ENCODE data around the gene COL2A1. TPM values are rescaled to one million over a fixed set of nuclear protein-coding genes. Genes with fewer than 3 reads are reported as not detected.

The COL2A1 gene
- total and polyA plus RNA-seq, 9 of the 15 experiments (the other 6 are each of a cell fraction or from before 2014, with no cell fraction given): 0.46 TPM; not detected in 8

DNA sequence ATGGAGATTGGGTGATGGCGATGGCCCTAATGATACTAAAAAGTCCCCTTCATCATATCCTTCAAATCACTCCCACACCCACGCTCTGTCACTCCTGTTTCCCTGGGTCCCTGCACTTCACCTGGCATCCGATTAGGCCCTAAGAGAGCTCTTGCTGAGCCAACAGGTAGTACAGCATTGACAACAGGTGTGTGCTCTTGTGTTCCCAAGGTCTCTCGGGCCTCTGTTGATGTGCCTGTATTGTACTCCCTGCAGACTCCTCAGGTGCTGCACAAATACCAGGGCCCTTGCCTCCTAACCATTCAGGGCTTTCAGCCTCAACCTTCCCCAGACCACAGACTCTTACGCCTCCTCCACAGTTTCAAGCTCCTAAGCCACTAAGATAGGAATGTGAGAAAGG lies 73.6 kb downstream of the COL2A1 start (continued):
- TF ChIP-seq, protein P1, sequence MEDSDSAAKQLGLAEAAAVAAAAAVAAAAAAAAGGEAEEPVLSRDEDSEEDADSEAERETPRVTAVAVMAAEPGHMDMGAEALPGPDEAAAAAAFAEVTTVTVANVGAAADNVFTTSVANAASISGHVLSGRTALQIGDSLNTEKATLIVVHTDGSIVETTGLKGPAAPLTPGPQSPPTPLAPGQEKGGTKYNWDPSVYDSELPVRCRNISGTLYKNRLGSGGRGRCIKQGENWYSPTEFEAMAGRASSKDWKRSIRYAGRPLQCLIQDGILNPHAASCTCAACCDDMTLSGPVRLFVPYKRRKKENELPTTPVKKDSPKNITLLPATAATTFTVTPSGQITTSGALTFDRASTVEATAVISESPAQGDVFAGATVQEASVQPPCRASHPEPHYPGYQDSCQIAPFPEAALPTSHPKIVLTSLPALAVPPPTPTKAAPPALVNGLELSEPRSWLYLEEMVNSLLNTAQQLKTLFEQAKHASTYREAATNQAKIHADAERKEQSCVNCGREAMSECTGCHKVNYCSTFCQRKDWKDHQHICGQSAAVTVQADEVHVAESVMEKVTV (CRISPR knock-in tag; IDR thresholded peaks at IDR 0.05): no peak
- TF ChIP-seq SMARCC2 (IDR thresholded peaks at IDR 0.05; ENCODE audit: low read depth) (no peak), SMAD4 (CRISPR knock-in tag; conservative IDR thresholded peaks at IDR 0.05) (no peak)

DNA sequence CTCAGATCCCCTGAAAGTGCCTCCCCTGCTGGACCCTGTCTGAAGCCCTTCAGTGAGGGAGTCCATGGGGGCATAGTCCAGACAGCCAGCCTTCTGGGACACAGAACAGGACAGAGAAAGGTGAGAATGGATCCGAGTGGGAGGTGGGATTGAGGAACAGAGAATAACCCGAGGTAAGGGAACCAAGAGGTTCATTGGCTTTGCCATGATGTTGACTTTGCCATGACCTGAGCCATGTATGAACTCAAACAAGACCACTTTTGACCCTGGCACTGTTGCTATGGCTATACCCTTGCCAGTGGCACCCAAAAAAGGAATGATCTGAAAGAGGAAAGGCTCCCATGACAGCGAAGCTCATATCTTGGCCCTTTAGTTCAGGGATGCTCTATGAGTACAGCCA lies 76.9 kb downstream of the COL2A1 start:
- no TSS peak for BruUV-seq (replicated peaks)
- ATAC-seq (no peak), FAIRE-seq (no peak), DNase-seq (ENCODE audit: extremely low read depth in 1 of 4, low spot score in 3 of 4) (no peak)
- Histone ChIP-seq H3K9me3 (replicated peaks; ENCODE audit: control insufficient read depth, insufficient read depth, low read depth, low read length) (no peaks in the 10 kb centered on the region), H4K20me1 (replicated peaks; ENCODE audit: control insufficient read depth, insufficient read depth, low read length) (no peaks in the 10 kb centered on the region; the same call in 1 of the 2 replicates), H3K79me2 (ENCODE audit: control insufficient read depth, insufficient read depth, low read length) (no peaks in the 10 kb centered on the region), H3K4me2 (ENCODE audit: insufficient read depth, low read length) (no peak overlapping the region), H3K9me1 (ENCODE audit: control insufficient read depth, insufficient read depth, low read length) (no peaks in the 10 kb centered on the region), H3K36me3 (ENCODE audit: control insufficient read depth, insufficient read depth, low read length) (no peaks in the 10 kb centered on the region), H3K9ac (ENCODE audit: insufficient read depth in 1 of 2, low read depth in 2 of 2, low read length in 2 of 2) (no peak overlapping the region), H3K27me3 (ENCODE audit: control insufficient read depth in 2 of 2, insufficient read depth in 2 of 2, low read length in 2 of 2) (peaks cover 26 to 39% of the 10 kb centered on the region in 2 experiments), H3K27ac (ENCODE audit: extremely low read depth, low read depth, low read length) (no peak overlapping the region), H3K4me3 (no peak overlapping the region), H3K4me1 (replicated peaks in 1 of 2; ENCODE audit: control insufficient read depth in 2 of 2, insufficient read depth in 2 of 2, low read length in 2 of 2) (no peaks in the 10 kb centered on the region), H2AFZ (ENCODE audit: low read depth, low read length) (no peak overlapping the region)
- WGBS (ENCODE audit: insufficient coverage, low coverage, missing lambda C conversion rate): 0% methylated on average over 3 of the region's 3 CpGs
- intact Hi-C loops (cut with micrococcal nuclease) (no loop called here), in situ Hi-C loops (cut with MboI) (no loop called here)
- POLR2A ChIA-PET: interaction anchor here (0.6 to 0.7 kb wide), 2 partner anchors 12 to 1370 kb away, joined by 3 read pairs; no protein-coding TSS in a partner anchor
- CTCF ChIA-PET (ENCODE audit: low intra/inter-chr PET ratio): no interaction called here
- TF ChIP-seq ZNF431 (CRISPR knock-in tag; IDR thresholded peaks at IDR 0.05) (no peak), NFE2L1 (tag; IDR thresholded peaks at IDR 0.05; ENCODE audit: borderline replicate concordance, low read depth) (no peak), MEIS2 (IDR thresholded peaks at IDR 0.05; ENCODE audit: partially characterized antibody) (no peak), HIVEP1 (CRISPR knock-in tag; IDR thresholded peaks at IDR 0.05) (no peak), ESRRA (IDR thresholded peaks at IDR 0.05; ENCODE audit: borderline replicate concordance, low read depth) (no peak), KAT2B (IDR thresholded peaks at IDR 0.05; ENCODE audit: low read depth, low read length) (no peak), DDX20 (tag; IDR thresholded peaks at IDR 0.05; ENCODE audit: low read depth) (no peak), NONO (IDR thresholded peaks at IDR 0.05; ENCODE audit: low read depth in 2 of 2, low read length in 1 of 2) (no peak), NR2C2 (CRISPR knock-in tag; IDR thresholded peaks at IDR 0.05) (no peak), NR2C2 (tag; IDR thresholded peaks at IDR 0.05) (no peak), TGIF2 (CRISPR knock-in tag; IDR thresholded peaks at IDR 0.05) (no peak)
- TF ChIP-seq, protein P2, sequence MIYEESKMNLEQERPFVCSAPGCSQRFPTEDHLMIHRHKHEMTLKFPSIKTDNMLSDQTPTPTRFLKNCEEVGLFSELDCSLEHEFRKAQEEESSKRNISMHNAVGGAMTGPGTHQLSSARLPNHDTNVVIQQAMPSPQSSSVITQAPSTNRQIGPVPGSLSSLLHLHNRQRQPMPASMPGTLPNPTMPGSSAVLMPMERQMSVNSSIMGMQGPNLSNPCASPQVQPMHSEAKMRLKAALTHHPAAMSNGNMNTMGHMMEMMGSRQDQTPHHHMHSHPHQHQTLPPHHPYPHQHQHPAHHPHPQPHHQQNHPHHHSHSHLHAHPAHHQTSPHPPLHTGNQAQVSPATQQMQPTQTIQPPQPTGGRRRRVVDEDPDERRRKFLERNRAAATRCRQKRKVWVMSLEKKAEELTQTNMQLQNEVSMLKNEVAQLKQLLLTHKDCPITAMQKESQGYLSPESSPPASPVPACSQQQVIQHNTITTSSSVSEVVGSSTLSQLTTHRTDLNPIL (CRISPR knock-in tag; IDR thresholded peaks at IDR 0.05): no peak
- TF ChIP-seq, protein P3, sequence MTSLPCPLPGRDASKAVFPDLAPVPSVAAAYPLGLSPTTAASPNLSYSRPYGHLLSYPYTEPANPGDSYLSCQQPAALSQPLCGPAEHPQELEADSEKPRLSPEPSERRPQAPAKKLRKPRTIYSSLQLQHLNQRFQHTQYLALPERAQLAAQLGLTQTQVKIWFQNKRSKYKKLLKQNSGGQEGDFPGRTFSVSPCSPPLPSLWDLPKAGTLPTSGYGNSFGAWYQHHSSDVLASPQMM (CRISPR knock-in tag; IDR thresholded peaks at IDR 0.05): no peak
- TF ChIP-seq, protein P4, sequence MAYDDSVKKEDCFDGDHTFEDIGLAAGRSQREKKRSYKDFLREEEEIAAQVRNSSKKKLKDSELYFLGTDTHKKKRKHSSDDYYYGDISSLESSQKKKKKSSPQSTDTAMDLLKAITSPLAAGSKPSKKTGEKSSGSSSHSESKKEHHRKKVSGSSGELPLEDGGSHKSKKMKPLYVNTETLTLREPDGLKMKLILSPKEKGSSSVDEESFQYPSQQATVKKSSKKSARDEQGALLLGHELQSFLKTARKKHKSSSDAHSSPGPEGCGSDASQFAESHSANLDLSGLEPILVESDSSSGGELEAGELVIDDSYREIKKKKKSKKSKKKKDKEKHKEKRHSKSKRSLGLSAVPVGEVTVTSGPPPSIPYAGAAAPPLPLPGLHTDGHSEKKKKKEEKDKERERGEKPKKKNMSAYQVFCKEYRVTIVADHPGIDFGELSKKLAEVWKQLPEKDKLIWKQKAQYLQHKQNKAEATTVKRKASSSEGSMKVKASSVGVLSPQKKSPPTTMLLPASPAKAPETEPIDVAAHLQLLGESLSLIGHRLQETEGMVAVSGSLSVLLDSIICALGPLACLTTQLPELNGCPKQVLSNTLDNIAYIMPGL (CRISPR knock-in tag; IDR thresholded peaks at IDR 0.05): no peak
